Stimulated activated CD8-positive, alpha-beta memory T cell treated with anti-CD3 and anti-CD28 coated beads, Interleukin-4, amount 100 ng/mL, for 24 hours (primary cell): ENCODE measurements around the gene NEK10.
"Not testable (repeated sequence)": the region's sequence is repeated elsewhere in the genome, so short reads cannot be mapped to it uniquely, and the experiment has no call there.

Experiments used
- DNase-seq: peaks from one replicate; pipeline ENCODE4 v3.0.0-alpha.2; 2020; ENCODE audit warnings: low read depth

The NEK10 gene, protein sequence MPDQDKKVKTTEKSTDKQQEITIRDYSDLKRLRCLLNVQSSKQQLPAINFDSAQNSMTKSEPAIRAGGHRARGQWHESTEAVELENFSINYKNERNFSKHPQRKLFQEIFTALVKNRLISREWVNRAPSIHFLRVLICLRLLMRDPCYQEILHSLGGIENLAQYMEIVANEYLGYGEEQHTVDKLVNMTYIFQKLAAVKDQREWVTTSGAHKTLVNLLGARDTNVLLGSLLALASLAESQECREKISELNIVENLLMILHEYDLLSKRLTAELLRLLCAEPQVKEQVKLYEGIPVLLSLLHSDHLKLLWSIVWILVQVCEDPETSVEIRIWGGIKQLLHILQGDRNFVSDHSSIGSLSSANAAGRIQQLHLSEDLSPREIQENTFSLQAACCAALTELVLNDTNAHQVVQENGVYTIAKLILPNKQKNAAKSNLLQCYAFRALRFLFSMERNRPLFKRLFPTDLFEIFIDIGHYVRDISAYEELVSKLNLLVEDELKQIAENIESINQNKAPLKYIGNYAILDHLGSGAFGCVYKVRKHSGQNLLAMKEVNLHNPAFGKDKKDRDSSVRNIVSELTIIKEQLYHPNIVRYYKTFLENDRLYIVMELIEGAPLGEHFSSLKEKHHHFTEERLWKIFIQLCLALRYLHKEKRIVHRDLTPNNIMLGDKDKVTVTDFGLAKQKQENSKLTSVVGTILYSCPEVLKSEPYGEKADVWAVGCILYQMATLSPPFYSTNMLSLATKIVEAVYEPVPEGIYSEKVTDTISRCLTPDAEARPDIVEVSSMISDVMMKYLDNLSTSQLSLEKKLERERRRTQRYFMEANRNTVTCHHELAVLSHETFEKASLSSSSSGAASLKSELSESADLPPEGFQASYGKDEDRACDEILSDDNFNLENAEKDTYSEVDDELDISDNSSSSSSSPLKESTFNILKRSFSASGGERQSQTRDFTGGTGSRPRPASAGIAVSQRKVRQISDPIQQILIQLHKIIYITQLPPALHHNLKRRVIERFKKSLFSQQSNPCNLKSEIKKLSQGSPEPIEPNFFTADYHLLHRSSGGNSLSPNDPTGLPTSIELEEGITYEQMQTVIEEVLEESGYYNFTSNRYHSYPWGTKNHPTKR

DNA sequence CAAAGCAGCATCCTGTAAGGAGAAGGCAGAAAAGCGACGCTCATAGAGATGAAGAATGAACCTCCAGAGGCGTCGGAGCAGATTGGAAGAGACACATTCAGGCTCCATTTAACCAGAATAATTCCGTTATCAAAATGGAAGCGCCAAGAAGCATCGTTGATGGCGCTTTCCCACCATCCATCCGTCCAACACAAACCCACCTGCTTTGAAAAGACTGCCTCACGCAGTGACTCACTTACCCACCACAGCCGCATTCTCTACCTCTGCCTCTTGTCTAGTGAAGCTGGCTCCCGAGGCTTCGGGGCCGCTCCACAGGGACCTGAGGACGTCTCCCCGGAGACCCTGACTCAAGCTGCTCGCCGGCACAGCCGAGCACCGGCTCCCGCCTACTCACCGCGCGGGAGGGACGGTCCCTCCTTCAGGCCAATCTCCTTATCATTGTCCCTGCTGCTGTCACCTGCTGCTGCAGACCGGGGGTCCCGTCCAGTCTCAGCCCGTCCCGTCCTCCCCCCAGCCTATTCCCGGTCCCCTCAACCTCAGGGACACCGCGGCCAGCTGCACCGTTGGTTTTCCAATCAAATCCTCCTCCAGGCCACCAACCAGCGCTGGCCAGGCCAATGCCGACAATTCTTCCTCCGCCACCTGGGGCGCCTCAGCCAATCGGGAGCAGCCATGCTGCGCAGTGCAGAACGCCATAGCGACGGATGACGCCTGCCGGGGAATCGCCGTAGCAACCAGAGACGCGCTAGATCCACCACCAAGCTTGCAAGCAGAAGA lies at the start of gene NEK10:
NEK10 (minus strand) TSS at position 553 of the 777 bp plus-strand sequence. CDS start 16,501 bp downstream, outside the sequence.
- DNase-seq: peak; percentile 83

DNA sequence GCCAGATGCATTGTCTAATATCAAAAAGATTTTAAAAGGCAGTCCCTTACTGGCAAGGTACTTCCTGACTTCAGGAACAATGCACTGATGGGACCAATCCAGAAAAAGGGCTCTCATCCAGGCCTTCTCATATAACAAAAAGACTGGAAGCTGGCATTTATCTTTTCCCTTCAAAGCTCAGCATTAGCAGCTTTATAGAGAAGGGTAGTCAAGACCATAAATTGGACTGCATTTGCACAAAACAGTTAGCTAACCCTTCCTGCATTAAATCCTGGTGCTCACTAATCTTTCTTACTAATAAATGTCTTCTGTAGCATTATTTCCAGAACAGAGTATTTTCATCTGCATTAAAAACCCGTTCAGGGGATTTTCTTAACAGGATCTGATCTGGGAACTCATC lies 46.0 kb upstream of the NEK10 start:
- DNase-seq: no peak

DNA sequence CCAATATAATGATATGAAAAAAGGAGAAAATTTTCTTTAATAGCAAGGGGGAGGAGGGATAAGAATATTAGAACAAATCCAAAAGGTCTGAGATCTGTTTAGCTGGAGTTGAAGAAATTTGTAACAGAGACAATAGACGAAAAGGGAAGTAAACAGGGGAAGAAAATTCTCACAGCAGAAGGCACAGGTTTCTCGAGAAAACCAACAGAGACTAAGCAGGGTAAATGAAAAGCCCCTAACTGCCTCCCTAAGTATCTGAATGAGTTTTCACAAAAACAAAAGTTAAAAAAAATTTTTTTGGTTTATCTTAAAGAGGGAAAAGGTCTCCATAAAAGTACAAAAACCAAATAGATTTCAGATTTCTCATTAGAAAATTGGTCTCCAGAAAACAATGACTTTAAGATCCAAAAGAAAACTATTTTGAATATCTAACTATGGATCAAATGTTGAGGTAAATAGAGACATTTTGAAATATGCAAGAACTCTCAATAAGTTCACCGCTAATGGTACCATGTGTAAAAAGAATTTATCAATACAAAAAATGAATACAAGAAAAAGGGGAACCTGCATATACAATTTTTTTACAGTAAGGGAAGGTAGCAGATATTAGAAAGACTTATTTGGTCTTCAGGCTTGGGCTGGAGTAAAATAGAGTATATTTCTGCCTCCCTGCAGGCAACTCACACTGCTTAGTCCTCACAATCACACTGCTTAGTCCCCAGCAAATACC lies 23.9 kb upstream of the NEK10 start:
- no peak for DNase-seq

DNA sequence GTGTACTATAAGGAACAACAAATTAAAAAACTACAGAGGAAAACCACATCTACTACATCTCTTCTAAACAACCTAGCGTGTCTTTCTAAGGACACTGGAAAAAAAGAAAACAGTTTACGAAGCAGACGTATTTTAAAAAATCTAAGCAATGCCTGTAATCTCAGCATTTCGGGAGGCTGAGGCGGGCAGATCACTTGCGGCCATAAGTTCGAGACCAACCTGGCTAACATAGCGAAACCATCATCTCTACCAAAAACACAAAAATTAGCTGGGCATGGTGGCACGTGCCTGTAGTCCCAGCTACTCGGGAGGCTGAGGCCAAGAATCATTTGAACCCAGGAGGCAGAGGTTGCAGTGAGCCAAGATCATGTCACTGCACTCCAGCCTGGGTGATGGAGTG lies 23.2 kb upstream of the NEK10 start:
- not testable (repeated sequence) for DNase-seq

DNA sequence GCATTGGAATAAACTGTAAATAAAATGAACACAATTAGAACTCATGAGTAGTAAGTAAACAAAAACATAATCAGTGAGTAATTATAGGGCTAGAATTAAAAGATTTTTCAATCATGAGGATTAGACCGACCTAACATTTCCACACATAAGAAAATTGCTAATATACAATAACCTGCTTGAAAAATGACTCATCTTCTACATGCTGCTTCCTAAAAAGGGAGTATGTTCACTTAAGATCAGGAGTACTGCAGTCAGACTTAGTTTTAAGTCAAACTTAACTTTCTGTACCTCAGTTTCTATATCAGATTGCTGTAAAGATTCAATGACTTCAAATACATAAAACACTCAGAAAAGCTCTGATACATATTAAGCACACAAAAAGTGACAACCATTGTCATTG lies 22.6 kb upstream of the NEK10 start:
- no peak for DNase-seq

DNA sequence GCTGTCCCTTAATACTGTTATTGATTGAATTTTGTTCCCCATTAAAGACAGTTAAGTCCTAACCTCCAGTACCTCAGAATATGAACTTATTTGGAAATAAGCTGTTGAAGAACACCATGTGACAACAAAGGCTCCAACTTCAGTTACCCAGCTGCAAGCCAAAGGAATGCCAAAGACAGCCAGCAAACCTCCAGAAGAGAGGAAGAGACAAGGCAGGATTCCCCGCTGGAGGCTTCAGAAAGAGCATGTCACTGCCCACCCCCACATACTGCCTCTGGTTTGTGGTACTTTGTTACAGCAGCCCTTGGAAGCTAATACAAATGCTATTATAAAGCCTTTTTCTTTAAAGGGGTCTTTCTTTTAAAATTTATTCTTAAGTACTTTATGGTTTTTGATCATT lies 18.4 kb upstream of the NEK10 start:
- DNase-seq: no peak

DNA sequence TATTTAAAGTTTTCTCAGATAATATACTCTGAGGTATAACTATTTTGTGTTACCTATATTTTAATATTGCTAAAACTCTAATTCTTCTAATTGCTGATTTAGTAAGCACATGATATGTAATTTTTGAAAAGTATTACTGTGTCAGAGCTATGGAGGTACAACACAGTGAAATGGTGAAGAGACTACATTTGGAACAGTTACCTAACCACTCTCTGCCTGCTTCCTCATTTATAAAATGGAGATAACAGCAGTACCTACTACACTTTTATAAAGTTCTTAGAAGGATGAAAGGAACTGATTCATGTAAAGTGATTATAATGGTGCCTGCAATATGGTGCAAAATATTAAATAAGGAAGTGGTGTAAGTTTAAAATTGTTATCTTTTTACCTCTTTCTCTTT lies 16.3 kb upstream of the NEK10 start:
- DNase-seq: no peak

DNA sequence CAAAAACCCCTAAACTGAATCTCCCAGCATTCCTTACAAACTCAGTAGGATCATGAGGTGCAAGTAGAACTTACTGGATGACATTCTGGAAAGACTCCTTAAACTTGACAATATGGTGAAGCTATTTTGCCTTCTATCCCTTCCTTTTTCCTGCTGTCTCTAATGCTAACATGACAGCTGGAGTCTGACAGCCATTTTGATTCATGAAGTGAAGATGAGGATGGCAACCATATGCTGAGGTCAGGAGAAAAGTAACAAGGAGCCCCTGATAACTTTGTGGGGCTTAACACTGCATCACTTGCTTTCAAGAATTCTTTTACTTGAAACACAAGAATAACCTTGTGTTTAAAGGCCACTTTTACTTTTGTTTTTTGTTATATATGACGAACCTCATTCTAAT lies 15.0 kb upstream of the NEK10 start:
- DNase-seq: no peak

DNA sequence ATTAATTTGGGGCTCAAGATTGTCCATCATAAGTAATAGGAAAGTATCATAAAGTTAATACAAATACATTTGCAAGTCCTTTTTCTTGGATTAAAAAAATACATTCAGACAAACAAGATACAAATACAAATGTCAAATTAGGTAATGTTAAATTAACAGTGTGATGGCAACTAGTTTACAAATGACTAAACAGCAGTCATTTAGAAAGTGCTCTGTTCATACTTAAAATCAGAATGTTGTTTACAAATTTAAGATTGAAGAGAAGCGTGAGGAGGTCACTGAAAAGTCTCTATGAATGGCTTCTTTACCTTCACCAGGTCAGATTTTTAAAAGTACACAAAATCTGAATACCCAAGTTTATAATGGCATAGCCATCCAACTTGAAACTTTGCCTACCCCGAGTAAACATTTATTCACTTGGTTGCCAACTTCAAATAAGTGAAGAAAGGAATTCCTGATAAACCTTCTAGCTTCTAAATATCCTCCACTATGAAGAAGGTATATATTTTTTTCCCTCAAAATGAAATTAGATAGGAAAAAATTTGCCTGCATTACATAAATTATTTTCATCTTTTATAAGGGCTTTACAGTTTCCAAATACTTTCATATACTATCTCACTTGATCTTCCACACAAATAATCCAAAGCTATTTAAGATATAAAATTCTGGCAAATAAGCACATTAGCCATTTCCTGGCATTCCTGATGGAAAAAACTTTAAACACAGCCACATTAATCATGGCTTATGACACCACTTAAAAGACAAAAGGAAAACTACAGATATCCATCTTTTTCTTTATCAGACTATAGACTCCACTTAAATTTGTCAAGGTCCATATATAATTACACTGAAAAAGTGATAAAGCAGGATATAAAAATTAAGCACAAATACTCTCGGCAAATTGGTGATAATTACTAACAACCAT lies 11.5 kb upstream of the NEK10 start:
- DNase-seq: no peak

DNA sequence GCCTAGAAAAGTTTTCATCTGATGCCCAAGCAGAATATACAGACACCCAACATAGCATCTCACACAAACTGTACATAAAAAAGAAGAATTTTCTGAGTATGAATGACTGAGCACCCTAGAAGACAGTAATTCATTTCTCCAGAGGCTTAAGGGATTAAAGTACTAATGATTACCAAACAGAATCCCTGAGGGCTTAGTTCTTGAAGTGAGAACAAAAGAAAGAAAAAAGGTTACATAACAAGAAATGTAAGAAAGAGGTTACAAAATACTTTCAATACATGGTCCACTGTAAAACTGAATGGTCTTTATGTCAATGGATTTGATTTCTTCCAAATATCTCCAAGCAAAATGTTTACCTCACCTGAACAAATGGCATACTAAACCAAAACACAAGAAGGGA lies 9.1 kb upstream of the NEK10 start:
- DNase-seq: no peak

DNA sequence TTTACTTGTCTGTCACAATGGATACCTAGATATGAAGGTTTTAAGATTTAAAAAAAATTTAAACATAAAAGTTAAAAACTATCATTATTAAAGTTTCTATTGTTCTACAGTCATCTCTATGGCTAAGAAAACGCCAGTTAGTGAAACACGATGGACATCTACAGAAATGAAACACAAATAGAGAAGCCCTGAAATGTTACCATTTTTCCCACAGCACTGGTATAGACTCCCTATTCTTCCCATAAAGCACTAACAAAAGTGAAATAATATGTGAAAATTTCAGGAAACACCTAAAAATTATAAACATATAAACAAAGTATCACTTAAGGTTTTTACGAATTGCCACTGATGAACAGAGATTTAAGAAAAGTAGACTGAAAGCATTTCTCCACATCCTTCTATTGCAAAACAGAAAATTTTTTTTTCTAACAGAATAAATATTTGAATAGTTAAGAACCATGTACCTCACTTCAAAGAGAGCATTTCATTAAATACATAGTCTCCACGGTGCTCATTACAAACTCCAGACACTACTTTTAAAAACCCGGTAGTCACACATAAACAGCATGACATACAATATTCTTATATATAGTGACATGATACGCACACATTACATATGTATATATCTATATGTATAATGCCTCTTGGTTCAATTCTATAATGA lies 7.1 kb upstream of the NEK10 start:
- DNase-seq: no peak

DNA sequence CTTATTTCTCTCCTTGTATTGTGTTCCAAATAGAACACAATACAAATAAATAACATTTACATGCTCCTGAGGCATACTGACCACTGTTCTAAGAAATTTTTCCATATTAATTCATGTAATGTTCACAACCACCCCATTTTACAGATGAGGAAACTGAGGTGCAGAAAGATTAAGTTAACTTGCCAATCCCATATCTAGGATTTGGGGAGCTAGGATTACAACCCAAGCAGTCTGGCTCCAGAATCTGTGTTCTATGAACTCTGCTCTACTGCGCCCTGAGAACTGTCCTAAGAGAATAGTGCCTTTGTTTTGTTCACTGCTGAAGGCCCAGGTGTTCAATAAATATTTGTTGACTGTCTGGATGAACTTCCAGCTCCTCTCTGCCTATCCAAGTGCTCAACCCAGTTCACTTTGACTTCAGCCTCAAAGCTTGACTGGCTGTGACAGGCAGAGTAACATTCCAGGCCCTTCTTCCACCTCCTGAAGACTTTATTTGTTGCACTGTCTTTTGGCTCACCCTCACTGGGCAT lies 3.1 kb downstream of the NEK10 start:
- no peak for DNase-seq

DNA sequence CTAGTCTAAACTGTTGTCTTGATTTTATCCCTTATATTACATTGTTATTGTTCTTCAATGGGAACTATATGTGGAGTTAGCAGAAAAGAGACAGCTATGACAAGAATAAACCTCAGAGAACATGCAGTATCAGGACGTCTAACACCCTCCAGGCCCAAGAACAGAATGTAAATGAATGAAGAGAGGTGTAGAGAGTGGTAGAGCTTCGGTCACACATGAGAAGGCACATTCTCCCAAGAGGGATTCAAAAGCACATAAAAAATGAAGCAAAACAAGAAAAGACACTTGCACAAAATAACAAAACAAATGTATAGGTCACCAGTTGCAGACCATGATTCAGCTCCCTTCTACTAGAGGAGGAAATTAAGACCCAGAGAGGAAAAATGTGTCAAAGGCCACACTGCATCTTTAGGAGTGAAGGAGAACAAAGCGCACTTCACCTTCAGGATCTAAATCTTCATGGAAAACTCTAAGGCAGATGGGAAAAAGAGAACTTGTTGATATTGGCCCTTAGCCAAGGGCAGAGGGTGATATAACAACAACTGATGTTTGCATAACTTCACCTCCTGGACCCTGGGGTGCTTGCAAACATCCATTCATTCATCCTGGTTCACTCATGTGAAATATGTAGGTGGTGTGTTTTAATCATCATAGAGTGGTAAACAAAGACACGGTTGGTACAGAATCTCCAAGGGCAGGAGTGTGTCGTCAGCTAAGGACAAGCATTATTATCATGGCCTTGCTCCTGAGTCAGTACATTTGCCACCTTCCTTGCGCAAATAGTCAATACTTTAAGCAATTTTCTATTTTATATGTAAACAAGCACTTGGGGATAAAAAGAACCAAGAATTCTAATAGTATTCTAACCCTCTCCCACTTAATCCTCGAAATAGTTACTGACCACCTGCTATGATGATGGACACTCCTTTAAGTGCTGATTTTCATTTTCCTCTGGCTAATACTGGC lies 8.8 kb downstream of the NEK10 start:
- no peak for DNase-seq

DNA sequence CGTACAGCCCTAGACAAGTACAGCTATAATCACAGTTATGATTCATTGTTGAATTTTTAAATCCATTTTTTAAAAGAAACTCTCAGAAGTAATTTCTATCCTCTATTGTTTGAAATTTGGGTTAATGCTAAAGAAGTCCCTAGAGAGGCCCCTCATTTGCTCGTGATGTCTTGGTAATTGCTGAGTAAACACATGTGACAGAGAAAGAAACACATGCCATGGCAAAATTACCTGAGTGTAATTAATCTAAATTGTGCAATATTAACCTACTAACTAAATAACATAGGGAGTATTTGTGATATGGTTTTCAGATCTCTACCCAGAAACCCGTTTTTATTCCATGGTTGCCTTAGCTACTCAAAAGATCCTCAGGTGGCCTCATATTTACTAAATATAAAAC lies 10.8 kb downstream of the NEK10 start:
- no peak for DNase-seq

DNA sequence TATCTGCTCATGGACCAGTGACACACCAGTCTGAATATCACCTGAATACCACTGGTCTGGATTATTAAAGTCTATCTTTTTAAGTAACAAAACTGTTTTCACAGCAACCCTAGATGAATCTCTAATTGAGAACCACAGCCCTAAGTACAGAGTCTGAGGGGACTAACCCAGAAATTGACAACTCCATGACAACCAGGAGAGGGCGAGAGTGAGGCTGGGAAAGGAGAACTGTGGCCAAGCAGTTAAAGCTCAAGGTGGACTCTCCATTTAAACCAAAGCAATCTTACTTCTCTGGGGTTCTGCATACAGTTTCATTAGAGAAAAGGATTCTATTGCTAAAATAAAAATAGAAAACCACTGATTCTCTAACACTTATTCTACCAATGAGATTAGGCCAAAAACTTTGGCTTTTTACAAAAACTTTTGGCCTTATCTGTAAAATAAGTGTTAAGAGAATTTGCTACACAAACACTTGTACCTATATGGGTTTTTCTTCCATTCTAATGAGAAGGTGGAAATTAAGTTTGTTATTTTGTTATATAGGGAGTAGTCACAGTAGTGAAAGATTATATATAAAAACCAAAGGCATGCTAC lies 11.4 kb downstream of the NEK10 start:
- peak; percentile 26 for DNase-seq

DNA sequence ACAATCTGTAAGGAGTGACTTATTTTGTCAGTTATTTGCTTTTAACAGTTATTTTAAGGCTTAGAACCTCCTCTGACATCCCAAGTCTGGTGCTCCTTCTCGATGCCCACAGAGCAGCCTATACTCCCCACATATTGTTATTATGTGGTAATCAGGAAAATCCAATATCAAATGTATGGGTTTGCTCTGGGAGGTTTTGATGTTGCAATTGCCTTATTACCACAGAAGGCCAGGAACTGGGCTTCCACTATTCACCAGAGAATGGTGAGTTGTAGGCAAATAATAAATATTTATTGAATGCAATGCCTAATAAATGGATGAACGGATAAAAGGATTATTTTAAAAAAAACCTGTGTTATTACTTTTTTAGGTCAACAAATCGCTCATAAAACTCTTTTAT lies 12.2 kb downstream of the NEK10 start:
- no peak for DNase-seq

DNA sequence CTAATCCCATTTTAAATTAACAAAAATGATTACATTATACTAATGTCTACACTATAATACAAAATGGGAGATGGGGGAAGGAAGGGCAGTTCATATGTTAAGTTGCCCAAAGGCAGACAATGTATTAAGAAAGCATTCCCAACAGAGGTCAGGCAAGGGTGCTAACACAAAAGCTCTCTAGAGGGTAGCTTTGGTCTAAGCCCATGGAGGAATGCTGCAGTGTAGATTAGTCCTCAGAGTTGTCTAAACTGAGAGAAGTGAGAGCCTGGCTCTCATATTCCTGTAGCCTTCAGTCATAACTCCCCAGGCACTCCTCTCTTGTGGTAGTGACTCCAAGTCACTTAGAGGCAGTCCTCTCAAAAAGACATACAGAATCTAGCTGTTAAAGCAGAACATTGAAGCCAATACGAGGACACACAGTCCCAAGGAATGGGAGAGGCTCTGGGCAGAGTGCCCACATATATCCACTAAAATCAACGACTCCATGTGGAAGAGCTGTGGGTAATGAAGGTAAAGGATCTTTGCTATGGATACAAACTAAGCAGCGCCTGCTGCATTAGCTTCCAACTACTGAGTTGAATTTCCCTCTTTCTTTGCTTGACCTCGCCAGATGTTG lies 14.5 kb downstream of the NEK10 start:
- no peak for DNase-seq
